Gastrocnemius medialis (tissue), 4 donors: ENCODE measurements around the gene MRPL51. TPM values are rescaled to one million over a fixed set of nuclear protein-coding genes. Genes with fewer than 3 reads are reported as not detected.
A peak's percentile ranks its signal among the peaks of the same experiment; 100 is the strongest.

Experiments
- ATAC-seq, 2 donors: fragments of 150-250 bp; one replicate each; pipeline ENCODE4 v1.9.1; 2016
- DNase-seq, 2 donors: peaks; one replicate each; pipeline ENCODE4 v3.0.0-alpha.2; 2019
- H3K27ac ChIP-seq, 4 donors: fragments of 200-600 bp; sonication (generic); 1 replicate in 1 of 4; 2 replicates in 3 of 4; pipeline ENCODE4 v1.5.1; 2016 to 2018; ENCODE audit warnings: mild to moderate bottlenecking in 2 of 4, moderate library complexity in 1 of 4
- H3K27me3 ChIP-seq, 3 donors: fragments of 200-600 bp; sonication (generic) in 2 of 3; 1 replicate in 1 of 3; 2 replicates in 2 of 3; pipeline versions ENCODE4 v1.5.1 to v1.6.0; 2016 to 2019; ENCODE audit warnings: mild to moderate bottlenecking in 1 of 3, moderate library complexity in 1 of 3
- H3K36me3 ChIP-seq, 2 donors: fragments of 200-600 bp; sonication (generic) in 1 of 2; one replicate each; pipeline ENCODE4 v1.5.1; 2017 to 2018
- H3K4me1 ChIP-seq, 2 donors: fragments of 200-600 bp; sonication (generic) in 1 of 2; one replicate each; pipeline ENCODE4 v1.5.1; 2016 to 2017; ENCODE audit warnings: mild to moderate bottlenecking in 2 of 2
- H3K4me3 ChIP-seq, 4 donors: fragments of 200-600 bp; sonication (generic) in 3 of 4; 1 replicate in 1 of 4; 2 replicates in 3 of 4; pipeline ENCODE4 v1.5.1; 2016 to 2019; ENCODE audit warnings: mild to moderate bottlenecking in 2 of 4
- H3K9me3 ChIP-seq, 3 donors: fragments of 200-600 bp; sonication (generic) in 2 of 3; 1 replicate in 1 of 3; 2 replicates in 2 of 3; pipeline ENCODE4 v1.5.1; 2016 to 2019
- POLR2A ChIP-seq, 2 donors: fragments of 450-650 bp; IDR thresholded peaks; one replicate each; pipeline ENCODE4 v1.6.1; 2017; ENCODE audit warnings: antibody characterized with exemption in 2 of 2, mild to moderate bottlenecking in 2 of 2, moderate library complexity in 2 of 2
- in situ Hi-C, 4 donors: fragments of 200-750 bp; cut with MboI; loops; one replicate each; pipeline versions ENCODE4 v1.15.0 to v1.8.0; 2017; ENCODE audit warnings: low sequenced_read_pairs in 4 of 4
- intact Hi-C: fragments of 100-400 bp; cut with DNase I; formaldehyde crosslinking; loops from one replicate; pipeline ENCODE4 v1.15.1; 2023; ENCODE audit warnings: low total_unique reads
- total RNA-seq, 4 donors: library from RNA; depleted of rRNA; stranded (reverse); fragments of >200 nt; gene quantifications; one replicate each; pipeline versions ENCODE4 v1.1.0 to v1.2.3, GENCODE V29; 2016
- TF ChIP-seq, protein P1 (sequence below), 5 experiments: fragments of 450-650 bp in 3 of 5; fragments of 200-600 bp in 2 of 5; sonication (generic) in 2 of 5; IDR thresholded peaks in 4 of 5; conservative IDR thresholded peaks in 1 of 5; 1 replicate in 4 of 5; 2 replicates in 1 of 5; pipeline ENCODE4 v1.5.1; 2016 to 2019; ENCODE audit warnings: antibody characterized with exemption in 5 of 5, mild to moderate bottlenecking in 3 of 5, moderate library complexity in 3 of 5

MRPL51 gene
- total RNA-seq, 4 donors from 2014 or later: 76.6 to 147 (median 124) TPM

DNA sequence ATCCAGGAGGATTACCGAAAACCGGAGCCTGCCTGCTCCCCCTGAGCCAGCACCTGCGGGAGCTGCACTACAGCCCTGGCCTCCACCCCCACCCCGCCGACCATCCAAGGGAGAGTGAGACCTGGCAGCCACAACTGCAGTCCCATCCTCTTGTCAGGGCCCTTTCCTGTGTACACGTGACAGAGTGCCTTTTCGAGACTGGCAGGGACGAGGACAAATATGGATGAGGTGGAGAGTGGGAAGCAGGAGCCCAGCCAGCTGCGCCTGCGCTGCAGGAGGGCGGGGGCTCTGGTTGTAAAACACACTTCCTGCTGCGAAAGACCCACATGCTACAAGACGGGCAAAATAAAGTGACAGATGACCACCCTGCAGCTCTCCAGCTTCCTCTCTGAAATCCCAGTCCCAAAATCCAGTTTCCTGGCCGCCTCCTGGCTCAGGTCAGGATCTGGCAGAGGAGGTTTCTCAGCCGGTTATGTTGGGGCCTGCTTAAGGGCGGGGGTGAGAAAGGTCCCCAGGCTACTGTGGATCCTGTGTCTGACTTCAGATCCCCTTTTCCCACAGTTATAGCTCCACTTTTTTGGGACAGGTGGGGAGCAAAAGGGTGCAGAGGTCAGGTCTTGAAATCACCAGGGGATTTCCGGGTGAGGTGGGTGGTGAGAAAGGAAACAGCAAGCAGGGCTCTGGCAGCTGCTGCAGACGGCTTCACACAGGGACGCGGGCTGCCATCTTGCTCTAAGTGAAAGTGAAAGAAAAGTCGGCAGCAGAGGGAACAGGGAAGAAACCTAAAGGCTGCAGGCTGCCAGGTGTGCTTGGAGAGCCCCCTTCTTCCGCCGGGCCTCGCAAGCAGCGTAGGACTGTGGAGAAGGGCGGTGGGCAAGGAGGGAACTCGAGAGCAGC is 41.5 kb downstream of the MRPL51 start, which contains the start of gene TAPBPL:
Gene TAPBPL, plus strand, starts transcription at position 695 of the 897 bp plus-strand sequence. CDS start 207 bp downstream, outside the sequence.
- peaks cover 0 to 14% of the 10 kb centered on the region in 2 donors for H3K36me3 ChIP-seq
- intact Hi-C loops: loop anchor here (1.0 to 5.0 kb wide), 2 partner anchors 19 to 109 kb away; partner anchors contain the start of genes TNFRSF1A and VAMP1
- peaks cover 18% of the 10 kb centered on the region in 2 donors for H3K4me1 ChIP-seq
- in situ Hi-C loops: loop anchor here in 1 of 4 donors (25.0 kb wide), 1 partner anchor 114 kb away; the partner anchor contains the start of gene TNFRSF1A
- TF ChIP-seq, protein P1, sequence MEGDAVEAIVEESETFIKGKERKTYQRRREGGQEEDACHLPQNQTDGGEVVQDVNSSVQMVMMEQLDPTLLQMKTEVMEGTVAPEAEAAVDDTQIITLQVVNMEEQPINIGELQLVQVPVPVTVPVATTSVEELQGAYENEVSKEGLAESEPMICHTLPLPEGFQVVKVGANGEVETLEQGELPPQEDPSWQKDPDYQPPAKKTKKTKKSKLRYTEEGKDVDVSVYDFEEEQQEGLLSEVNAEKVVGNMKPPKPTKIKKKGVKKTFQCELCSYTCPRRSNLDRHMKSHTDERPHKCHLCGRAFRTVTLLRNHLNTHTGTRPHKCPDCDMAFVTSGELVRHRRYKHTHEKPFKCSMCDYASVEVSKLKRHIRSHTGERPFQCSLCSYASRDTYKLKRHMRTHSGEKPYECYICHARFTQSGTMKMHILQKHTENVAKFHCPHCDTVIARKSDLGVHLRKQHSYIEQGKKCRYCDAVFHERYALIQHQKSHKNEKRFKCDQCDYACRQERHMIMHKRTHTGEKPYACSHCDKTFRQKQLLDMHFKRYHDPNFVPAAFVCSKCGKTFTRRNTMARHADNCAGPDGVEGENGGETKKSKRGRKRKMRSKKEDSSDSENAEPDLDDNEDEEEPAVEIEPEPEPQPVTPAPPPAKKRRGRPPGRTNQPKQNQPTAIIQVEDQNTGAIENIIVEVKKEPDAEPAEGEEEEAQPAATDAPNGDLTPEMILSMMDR (IDR thresholded peaks at IDR 0.05 in 4 of 5, conservative IDR thresholded peaks at IDR 0.05 in 1 of 5): no peak
- peak; percentile 60 to 66 for TF ChIP-seq POLR2A (IDR thresholded peaks at IDR 0.05)
- no peaks in the 10 kb centered on the region for H3K27me3 ChIP-seq
- ATAC-seq (peak; percentile 79 to 90), DNase-seq (peak; percentile 68 to 85)
- H3K27ac ChIP-seq: peak within 1 kb of the TSS; percentile 96 to 99 (median 98)
- peak within 1 kb of the TSS; percentile 72 to 91 (median 84) for H3K4me3 ChIP-seq
- H3K9me3 ChIP-seq: no peaks in the 10 kb centered on the region

- DNase-seq: no peak
- Histone ChIP-seq H3K27me3 (no peaks in the 10 kb centered on the region), H3K4me1 (peaks cover 18% of the 10 kb centered on the region in 2 donors), H3K27ac (peak overlapping the region; percentile 96 to 99 (median 98)), H3K36me3 (peaks cover 0 to 13% of the 10 kb centered on the region in 2 donors), H3K9me3 (no peaks in the 10 kb centered on the region), H3K4me3 (peak overlapping the region; percentile 72 to 91 (median 84))
- in situ Hi-C loops (loop anchor here in 1 of 4 donors (25.0 kb wide), 1 partner anchor 114 kb away; the partner anchor contains the start of gene TNFRSF1A), intact Hi-C loops (loop anchor here (1.0 to 5.0 kb wide), 2 partner anchors 19 to 109 kb away; partner anchors contain the start of genes TNFRSF1A and VAMP1)
- ATAC-seq: no peak
- TF ChIP-seq, protein P1 (IDR thresholded peaks at IDR 0.05 in 4 of 5, conservative IDR thresholded peaks at IDR 0.05 in 1 of 5): no peak
- no peak for TF ChIP-seq POLR2A (IDR thresholded peaks at IDR 0.05)
These were observed 42.2 kb downstream of the MRPL51 start for GRCh38 chr12:6450869-6451347.

DNA sequence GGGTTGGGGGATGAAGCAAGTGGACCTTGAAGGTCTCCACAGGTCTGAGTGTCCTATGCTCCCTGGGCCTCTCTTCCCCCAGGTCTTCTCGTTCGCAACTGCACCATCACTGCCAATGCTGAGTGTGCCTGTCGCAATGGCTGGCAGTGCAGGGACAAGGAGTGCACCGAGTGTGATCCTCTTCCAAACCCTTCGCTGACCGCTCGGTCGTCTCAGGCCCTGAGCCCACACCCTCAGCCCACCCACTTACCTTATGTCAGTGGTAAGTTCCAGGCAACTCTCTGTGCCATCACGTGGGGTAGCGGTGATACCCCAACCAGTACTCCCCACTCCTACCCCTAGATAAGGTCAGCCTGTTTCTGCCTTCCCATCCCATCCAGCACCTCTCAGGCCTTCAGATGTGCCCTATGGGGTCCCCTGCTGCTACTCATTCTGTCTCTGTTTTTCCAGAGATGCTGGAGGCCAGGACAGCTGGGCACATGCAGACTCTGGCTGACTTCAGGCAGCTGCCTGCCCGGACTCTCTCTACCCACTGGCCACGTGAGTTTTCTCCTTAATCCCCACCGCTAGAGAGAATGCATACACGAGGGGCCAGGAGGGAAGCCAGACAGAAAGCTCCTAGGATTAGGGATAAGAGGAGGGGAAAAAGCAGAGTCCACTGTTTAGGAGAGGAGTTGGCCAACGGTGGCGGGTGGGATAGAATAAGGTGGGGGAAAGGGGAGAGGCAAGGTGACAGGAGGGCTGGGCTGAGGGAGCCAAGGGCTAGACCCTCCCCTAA is 42.8 kb downstream of the MRPL51 start:
- DNase-seq (no peak), ATAC-seq (no peak)
- in situ Hi-C loops (loop anchor here in 1 of 4 donors (25.0 kb wide), 1 partner anchor 113 kb away; the partner anchor contains the start of gene TNFRSF1A), intact Hi-C loops (loop anchor here (5.0 kb wide), 1 partner anchor 108 kb away; the partner anchor contains the start of gene TNFRSF1A)
- Histone ChIP-seq H3K4me1 (peaks cover 18% of the 10 kb centered on the region in 2 donors), H3K4me3 (peak overlapping the region in 2 of 4 donors; percentile 82 to 86), H3K27ac (peak overlapping the region; percentile 96 to 99 (median 98)), H3K9me3 (no peaks in the 10 kb centered on the region), H3K27me3 (no peaks in the 10 kb centered on the region), H3K36me3 (peaks cover 0 to 12% of the 10 kb centered on the region in 2 donors)
- TF ChIP-seq, protein P1 (IDR thresholded peaks at IDR 0.05 in 4 of 5, conservative IDR thresholded peaks at IDR 0.05 in 1 of 5): no peak
- no peak for TF ChIP-seq POLR2A (IDR thresholded peaks at IDR 0.05)
